ENCODE data around the gene SPAG17.
A peak's percentile ranks its signal among the peaks of the same experiment; 100 is the strongest.

SPAG17 gene

GRCh38 chr1:118185084-118185832 lies at the start of gene SPAG17:
Gene SPAG17 (minus strand): TSS chr1:118185228. CDS start chr1:118185157, 71 bp downstream.
- no peak for FAIRE-seq
- DNase-seq (ENCODE audit: extremely low spot score, insufficient read length, low read depth): no peak

GRCh38 chr1:118225471-118225870 lies 40.4 kb upstream of the SPAG17 start:
- DNase-seq (ENCODE audit: extremely low spot score, insufficient read length, low read depth): no peak
- no peak for FAIRE-seq

DNA sequence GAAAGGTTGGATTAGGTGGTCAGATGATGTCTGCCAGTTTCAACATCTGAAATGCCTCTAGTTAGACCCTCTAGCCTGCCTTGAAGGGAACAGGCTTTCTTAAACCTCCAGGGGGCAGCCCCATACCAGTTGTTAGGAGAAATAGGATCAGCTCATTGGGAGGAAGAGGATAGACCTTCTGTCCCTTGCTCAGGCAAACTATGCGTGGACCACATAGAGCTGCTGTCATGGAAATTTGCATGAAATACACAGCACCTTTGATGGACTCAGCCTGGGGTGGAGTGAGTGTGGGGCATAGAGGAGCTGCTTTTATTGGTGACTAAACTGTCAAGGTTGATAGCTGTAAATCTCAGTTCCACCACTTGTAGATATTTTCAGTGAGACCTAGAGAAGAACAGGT lies 38.4 kb upstream of the SPAG17 start:
- no peak for FAIRE-seq
- no peak for DNase-seq (ENCODE audit: extremely low spot score, insufficient read length, low read depth)

DNA sequence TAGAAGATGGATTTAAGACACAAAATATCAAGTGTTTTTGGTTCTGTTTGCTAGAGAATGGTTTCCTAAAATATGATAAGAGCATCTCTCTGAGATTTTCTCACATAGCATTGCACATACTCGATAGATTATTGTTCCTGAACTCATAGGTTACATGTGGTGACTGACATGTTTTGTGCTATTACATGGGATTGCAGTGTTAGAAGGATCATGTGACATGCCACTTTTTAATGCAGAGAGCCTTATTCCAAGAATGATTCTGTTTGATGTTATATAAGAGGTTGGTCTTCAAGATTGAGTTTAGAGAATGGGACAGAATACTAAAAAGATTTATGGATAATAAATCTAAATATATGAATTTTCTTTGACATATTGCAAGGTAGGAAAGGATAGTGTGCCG lies 34.4 kb upstream of the SPAG17 start:
- FAIRE-seq (no peak), DNase-seq (ENCODE audit: extremely low spot score, insufficient read length, low read depth) (no peak)

DNA sequence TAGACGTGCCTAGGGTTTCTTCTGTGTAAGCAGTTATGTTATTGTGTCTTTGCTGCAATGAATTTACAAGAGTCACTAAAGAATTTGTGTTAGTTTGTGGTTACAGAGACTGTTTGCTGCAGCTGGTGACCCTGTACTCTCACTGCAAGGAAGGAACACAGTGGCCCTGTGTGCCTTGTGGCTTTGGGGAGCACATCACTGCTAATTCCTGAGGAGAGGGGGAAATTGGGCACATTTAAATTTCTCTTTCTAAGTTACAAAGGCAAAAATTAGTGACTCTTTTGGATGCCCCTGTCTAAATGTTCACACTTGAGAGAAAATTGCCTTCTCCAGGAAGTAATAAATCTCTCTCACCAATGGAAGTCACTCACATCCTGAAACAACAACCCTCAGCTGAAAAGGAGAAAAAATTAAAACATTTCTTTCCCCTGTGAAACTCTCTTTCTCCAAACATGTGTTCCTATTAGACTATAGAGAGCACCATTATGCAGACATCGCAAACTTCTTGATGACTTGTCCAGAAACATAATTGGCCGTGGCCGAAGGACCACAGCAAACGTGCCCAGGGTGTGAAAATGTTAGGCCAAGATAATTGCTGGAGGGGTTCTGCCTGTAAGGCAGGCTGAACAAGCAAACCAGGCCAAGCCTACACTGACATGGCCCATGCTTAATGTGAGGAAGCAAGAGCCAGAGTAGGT lies 32.3 kb upstream of the SPAG17 start:
- DNase-seq (ENCODE audit: extremely low spot score, insufficient read length, low read depth): no peak

DNA sequence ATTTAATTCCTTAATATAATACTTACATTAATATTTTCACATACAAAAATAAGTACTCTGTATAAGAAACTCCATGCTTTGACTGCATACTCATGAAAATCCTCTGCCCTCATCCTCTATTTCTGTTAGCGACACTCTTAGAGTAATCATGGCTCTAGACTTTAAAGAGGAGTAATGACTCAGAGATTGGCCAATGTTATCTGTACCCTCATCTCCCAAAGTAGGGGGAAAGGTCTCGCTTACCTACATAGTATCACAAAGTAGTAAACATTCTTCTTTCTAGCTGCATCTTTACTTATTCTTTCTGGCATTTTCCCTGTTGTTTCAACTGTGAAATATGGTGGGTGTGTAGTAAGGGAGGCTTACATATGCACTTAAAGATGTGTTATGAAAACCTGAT lies 29.8 kb upstream of the SPAG17 start:
- DNase-seq (ENCODE audit: extremely low spot score, insufficient read length, low read depth): no peak
- FAIRE-seq: no peak

More for the DNA sequence above, 32.3 kb upstream of the SPAG17 start:
- no peak for FAIRE-seq

DNA sequence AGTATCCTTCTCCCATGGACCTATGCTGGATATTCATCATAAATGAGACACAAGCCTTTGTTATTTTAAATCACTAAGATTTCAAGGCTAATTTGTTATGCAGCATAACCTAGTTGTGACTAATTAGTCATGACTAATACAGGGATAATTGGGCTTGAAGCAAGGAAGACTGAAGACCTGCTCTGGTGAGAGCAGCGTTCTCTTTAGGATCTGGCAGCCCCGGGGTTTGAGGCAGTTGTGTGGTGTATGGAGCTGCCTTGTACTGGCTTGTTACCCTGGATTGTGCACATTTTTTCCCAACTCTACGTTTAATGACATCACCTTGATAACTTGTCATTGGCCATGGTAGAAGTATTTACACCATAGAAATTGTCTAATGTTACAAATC lies 25.7 kb upstream of the SPAG17 start:
- FAIRE-seq: no peak

DNA sequence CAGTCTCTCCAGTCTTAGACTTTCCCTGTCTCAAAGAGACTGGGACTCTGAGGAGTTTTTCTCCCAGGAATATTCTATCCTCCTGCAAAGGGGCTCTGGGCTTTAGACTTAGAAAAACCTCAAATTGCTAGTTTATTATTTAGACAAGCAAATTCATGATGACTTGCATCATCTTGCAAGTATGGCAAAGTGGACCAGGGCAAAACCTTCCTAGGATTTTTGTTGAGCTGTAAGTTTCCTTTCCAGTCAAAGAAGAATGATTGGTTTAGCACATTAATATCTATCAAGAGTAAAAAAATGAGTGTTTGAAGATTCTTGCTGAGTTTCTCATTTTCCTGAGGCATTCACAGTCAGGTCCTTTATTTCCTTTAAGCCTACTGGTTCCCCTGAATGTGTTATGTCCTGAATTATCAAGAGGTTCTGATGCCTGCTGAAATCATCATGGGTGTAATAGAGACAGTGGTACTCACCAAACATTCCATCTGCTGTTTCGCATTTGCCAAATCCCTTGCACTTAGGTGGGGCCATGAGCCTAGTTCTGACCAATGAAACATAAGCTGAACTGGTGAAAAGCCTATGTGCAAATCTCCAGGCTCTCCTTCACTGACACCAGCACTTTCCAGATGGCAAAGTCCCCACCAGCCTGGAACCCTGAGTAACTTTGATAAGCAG lies 25.2 kb upstream of the SPAG17 start:
- FAIRE-seq: no peak
- no peak for DNase-seq (ENCODE audit: extremely low spot score, insufficient read length, low read depth)

More for the DNA sequence above, 25.7 kb upstream of the SPAG17 start:
- DNase-seq (ENCODE audit: extremely low spot score, insufficient read length, low read depth): no peak

DNA sequence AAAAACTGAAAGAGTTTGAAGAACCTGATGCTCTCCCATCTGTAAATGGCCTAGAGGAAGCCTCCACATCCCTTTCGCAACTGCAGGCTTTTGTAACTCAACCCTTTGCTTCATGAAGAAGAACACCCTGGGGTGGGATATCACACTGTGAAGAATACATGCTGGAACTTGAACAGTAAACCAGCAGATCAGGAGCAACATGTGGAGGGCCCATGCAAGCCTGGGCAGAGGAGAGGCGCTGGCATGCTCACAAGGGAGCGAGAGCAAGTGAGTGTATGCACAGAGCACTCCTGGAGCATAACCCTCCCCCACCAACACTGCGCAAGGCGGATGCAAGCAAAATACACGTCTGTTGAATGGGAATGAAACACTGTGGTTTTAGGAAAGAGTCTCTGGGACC lies 24.6 kb upstream of the SPAG17 start:
- DNase-seq (ENCODE audit: extremely low spot score, insufficient read length, low read depth) (no peak), FAIRE-seq (no peak)

- DNase-seq (ENCODE audit: extremely low spot score, insufficient read length, low read depth): no peak
- no peak for FAIRE-seq
Measured at GRCh38 chr1:118206966-118207365, 21.9 kb upstream of the SPAG17 start.

DNA sequence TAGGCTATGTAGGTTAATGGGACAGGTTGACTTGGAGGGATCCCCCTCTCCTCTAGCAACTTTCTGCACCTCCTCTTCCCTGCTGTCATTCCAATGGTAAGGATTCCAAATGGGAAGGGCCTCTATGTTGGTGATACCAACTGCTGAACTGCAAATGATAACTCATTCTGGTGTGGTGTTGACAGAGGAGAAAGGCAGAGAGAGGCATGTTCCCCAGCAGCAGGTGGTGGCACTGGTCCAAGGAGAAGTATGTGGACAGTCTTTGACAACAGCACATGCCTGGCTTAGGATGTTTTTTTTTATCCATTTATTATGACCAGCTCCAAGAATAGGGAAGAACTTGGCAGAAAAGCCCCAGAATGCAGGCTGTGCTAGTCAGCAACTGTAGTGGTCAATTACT lies 19.6 kb upstream of the SPAG17 start:
- DNase-seq (ENCODE audit: extremely low spot score, insufficient read length, low read depth): no peak
- FAIRE-seq: no peak

- no peak for DNase-seq (ENCODE audit: extremely low spot score, insufficient read length, low read depth)
- FAIRE-seq: no peak
Measured at GRCh38 chr1:118204105-118204504, 19.1 kb upstream of the SPAG17 start.

DNA sequence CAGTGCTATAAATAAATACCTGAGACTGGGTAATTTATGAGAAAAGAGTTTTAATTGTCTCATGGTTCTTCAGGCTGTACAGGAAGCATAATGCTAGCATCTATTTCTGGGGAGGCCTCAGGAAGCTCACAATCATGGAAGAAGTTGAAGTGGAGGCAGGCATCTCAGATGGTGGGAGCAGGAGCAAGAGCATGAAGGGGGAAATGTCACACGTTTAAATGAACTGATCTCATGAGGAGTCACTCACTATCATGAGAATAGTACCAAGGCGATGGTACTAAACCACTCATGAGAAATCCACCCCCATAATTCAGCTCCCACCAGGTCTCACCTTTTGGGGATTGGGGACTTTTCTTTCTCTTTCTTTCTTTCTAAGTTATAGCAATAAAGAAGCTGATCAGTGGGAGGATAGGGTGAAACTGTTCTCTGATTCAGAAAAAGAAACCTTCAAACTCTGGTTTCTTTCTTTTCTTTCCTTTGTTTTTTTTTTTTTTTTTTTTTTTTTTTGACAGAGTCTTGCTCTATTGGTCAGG lies 17.1 kb upstream of the SPAG17 start:
- FAIRE-seq (peak; percentile 56), DNase-seq (ENCODE audit: extremely low spot score, insufficient read length, low read depth) (no peak)

DNA sequence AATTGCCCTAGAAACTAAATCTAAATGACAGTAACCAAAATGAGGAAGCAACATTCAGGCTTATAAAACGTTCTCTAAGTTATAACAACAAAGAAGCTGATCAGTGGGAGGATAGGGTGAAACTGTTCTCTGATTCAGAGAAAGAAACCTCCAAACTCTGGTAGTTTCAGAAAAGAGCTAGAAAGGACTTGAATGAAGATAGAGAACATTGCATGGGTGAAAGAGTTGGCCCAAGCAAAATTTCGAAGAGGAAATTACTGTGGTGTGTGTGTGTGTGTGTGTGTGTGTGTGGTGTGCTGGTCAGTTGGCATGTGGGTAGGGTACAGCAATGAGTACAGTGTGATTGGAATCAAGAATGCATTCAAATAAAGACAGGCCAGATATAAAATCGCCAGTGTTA lies 16.5 kb upstream of the SPAG17 start:
- FAIRE-seq (peak; percentile 29), DNase-seq (ENCODE audit: extremely low spot score, insufficient read length, low read depth) (no peak)

DNA sequence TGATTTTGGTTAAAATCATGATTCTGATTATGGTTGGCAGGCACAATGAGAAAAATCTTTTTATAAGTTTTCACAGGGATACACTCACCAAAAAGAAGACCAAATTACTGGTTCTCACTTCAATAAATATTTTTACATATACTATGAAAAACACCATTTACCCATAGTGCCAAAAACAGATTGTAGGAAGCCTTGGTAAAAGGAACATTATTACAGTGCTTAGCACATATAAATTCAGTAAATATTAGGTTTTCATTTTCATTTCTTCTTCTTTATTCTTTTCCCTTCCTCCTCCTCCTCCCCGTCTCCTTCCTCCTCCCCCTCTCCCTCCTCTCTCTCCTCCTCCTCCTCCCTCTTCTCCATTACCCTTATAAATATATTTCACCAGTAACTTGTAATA lies 15.8 kb upstream of the SPAG17 start:
- FAIRE-seq: no peak
- no peak for DNase-seq (ENCODE audit: extremely low spot score, insufficient read length, low read depth)

DNA sequence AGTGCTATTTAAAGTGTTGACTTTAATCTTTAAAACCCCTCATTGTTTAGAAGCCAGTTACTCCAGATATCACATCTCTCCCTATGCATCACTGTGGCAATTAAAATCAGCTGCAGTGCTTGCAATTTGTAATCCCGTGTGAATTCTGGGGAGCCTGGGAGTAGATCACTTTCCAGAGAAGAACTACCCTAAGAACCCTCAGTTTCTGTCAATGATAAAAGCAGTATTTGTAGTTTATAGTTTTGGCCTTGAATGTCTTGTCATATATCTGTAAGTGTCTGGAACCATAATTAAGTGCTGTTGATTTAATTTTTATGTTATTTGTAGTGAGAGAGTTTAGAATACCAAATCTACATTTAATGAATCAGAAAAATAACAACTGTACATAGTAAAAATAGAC lies 5.5 kb upstream of the SPAG17 start:
- DNase-seq (ENCODE audit: extremely low spot score, insufficient read length, low read depth) (no peak), FAIRE-seq (no peak)

- FAIRE-seq (no peak), DNase-seq (ENCODE audit: extremely low spot score, insufficient read length, low read depth) (no peak)
Measured at GRCh38 chr1:118189564-118189963, 4.5 kb upstream of the SPAG17 start.

- no peak for DNase-seq (ENCODE audit: extremely low spot score, insufficient read length, low read depth)
- no peak for FAIRE-seq
Measured at GRCh38 chr1:118188411-118188810, 3.4 kb upstream of the SPAG17 start.

- DNase-seq (ENCODE audit: extremely low spot score, insufficient read length, low read depth) (no peak), FAIRE-seq (no peak)
Measured at GRCh38 chr1:118186026-118186425, 998 bp upstream of the SPAG17 start.

DNA sequence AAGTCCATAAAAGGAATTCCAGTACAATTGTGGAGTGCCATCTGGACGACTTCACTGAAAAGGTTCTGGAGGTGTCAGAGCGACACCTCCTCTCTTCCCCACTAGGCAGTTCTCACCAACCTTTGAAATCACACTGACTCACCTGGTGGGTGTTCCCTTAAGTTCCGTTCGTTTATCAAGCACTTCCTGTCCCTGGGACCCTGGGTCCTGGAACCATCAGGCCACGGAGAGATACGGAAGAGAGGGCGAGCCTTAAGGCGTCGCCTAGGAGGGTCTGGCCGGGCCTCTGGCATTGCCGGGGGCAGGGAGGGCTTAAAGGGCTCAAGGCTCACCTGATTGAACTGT lies 317 bp downstream of the SPAG17 start:
- FAIRE-seq: no peak
- DNase-seq (ENCODE audit: extremely low spot score, insufficient read length, low read depth): no peak

GRCh38 chr1:118183586-118183985 lies 1.4 kb downstream of the SPAG17 start:
- no peak for FAIRE-seq
- no peak for DNase-seq (ENCODE audit: extremely low spot score, insufficient read length, low read depth)

All from GM18507 (cell line).